Thoracic aorta (tissue), 2 donors: Measurements from ENCODE around the gene TBC1D20. TPM values are rescaled to one million over a fixed set of nuclear protein-coding genes. Genes with fewer than 3 reads are reported as not detected.

ENCODE experiments used
- ATAC-seq: fragments of 150-250 bp; one replicate; pipeline ENCODE4 v1.8.0; 2017; ENCODE audit warnings: low read depth; ENCODE audit not compliant: insufficient number of reproducible peaks, low FRiP score
- DNase-seq: peaks from one replicate; pipeline ENCODE4 v3.0.0-alpha.2; 2020; ENCODE audit warnings: low spot score
- H3K27ac ChIP-seq, 2 donors: fragments of 200-600 bp; sonication (generic); 1 replicate in 1 of 2; 2 replicates in 1 of 2; pipeline ENCODE4 v1.5.1; 2016; ENCODE audit warnings: mild to moderate bottlenecking in 2 of 2, moderate library complexity in 2 of 2
- H3K27me3 ChIP-seq: fragments of 200-600 bp; sonication (generic); replicated peaks from 2 replicates; pipeline ENCODE4 v1.6.0; 2016; ENCODE audit warnings: mild to moderate bottlenecking; ENCODE audit not compliant: insufficient read depth
- H3K36me3 ChIP-seq: fragments of 200-600 bp; sonication (generic); one replicate; pipeline ENCODE4 v1.5.1; 2016
- H3K4me1 ChIP-seq, 2 donors: fragments of 200-600 bp; sonication (generic); 1 replicate in 1 of 2; 2 replicates in 1 of 2; pipeline versions ENCODE4 v1.5.1 to v1.6.0; 2016; ENCODE audit warnings: low read depth in 2 of 2, mild to moderate bottlenecking in 1 of 2; ENCODE audit not compliant: control insufficient read depth in 1 of 2
- H3K4me3 ChIP-seq: fragments of 200-600 bp; sonication (generic); 2 replicates; pipeline ENCODE4 v1.5.1; 2016; ENCODE audit warnings: mild to moderate bottlenecking
- H3K9me3 ChIP-seq: fragments of 200-600 bp; sonication (generic); 2 replicates; pipeline ENCODE4 v1.5.1; 2016
- total RNA-seq, 2 donors: library from RNA; depleted of rRNA; stranded (reverse); fragments of >200 nt; gene quantifications; one replicate each; pipeline versions ENCODE4 v1.1.0 to v1.2.3, GENCODE V29; 2016
- TF ChIP-seq, protein P1 (sequence below): fragments of 200-600 bp; sonication (generic); IDR thresholded peaks from one replicate; pipeline ENCODE4 v1.5.1; 2019; ENCODE audit warnings: antibody characterized with exemption

The TBC1D20 gene
- total RNA-seq, 2 donors from 2014 or later, result 33.8 to 40.0 TPM

- TF ChIP-seq, protein P1, sequence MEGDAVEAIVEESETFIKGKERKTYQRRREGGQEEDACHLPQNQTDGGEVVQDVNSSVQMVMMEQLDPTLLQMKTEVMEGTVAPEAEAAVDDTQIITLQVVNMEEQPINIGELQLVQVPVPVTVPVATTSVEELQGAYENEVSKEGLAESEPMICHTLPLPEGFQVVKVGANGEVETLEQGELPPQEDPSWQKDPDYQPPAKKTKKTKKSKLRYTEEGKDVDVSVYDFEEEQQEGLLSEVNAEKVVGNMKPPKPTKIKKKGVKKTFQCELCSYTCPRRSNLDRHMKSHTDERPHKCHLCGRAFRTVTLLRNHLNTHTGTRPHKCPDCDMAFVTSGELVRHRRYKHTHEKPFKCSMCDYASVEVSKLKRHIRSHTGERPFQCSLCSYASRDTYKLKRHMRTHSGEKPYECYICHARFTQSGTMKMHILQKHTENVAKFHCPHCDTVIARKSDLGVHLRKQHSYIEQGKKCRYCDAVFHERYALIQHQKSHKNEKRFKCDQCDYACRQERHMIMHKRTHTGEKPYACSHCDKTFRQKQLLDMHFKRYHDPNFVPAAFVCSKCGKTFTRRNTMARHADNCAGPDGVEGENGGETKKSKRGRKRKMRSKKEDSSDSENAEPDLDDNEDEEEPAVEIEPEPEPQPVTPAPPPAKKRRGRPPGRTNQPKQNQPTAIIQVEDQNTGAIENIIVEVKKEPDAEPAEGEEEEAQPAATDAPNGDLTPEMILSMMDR, result peak; percentile 40
- peaks cover 26% of the 10 kb centered on the region for H3K36me3 ChIP-seq
- no peak overlapping the region for H3K4me3 ChIP-seq
- H3K27ac ChIP-seq, result no peak overlapping the region
- ATAC-seq, result no peak
- H3K9me3 ChIP-seq, result no peaks in the 10 kb centered on the region
- no peak for DNase-seq
- no peaks in the 10 kb centered on the region for H3K4me1 ChIP-seq
- H3K27me3 ChIP-seq, result no peaks in the 10 kb centered on the region
These were observed 31.1 kb downstream of the TBC1D20 start for GRCh38 chr20:431012-431904.

DNA sequence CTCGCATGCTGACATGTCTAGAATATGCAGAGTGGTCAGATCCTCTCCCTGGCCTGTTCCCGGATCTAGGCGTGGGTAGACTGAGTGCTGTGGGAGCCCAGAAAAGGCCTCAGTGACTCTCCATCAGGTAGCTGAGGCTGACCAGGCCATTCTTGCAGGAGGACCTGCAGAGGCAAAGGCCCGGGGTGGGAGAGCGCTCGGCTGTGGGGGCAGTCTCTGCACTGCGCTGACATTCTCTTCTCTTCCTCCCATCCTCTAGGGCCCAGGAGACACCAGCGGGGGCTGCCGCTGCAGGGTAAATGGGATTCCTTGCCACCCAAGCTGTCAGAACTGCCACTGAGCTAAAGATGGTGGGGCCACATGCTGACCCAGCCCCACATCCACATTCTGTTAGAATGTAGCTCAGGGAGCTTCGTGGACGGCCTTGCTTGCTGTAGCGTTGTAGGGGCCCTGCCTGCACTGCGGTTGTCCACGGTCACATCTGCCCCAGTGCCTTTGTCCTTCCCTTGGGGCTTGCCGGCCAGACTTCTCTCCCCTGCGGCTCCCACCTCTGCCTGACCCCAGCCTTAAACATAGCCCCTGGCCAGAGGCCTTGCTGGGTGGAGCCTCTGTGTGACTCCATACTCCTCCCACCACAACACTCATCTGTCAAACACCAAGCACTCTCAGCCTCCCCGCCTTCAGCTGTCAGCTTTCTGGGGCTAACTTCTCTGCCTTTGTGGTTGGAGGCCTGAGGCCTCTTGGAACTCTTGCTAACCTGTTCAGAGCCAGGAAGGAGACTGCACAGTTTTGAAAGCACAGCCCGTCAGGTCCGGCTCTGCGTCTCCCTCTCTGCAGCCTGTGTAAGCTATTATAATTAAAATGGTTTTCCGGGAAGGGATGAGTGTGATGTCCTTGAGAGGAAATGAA is 32.0 kb downstream of the TBC1D20 start:
- Histone ChIP-seq H3K36me3 (peaks cover 23% of the 10 kb centered on the region), H3K4me3 (no peak overlapping the region)
- ATAC-seq, result no peak

GRCh38 chr20:428658-429200 is 33.6 kb downstream of the TBC1D20 start:
- Histone ChIP-seq H3K4me1 (no peaks in the 10 kb centered on the region), H3K4me3 (no peak overlapping the region), H3K36me3 (peaks cover 28% of the 10 kb centered on the region), H3K27me3 (no peaks in the 10 kb centered on the region), H3K27ac (no peak overlapping the region), H3K9me3 (no peaks in the 10 kb centered on the region)
- ATAC-seq (no peak), DNase-seq (no peak)
- TF ChIP-seq, protein P1, result no peak

More for the DNA sequence above, 32.0 kb downstream of the TBC1D20 start:
- no peaks in the 10 kb centered on the region for H3K27me3 ChIP-seq
- no peak overlapping the region for H3K27ac ChIP-seq
- DNase-seq, result no peak
- TF ChIP-seq, protein P1, result no peak
- no peaks in the 10 kb centered on the region for H3K4me1 ChIP-seq
- no peaks in the 10 kb centered on the region for H3K9me3 ChIP-seq

- Histone ChIP-seq H3K27me3 (no peaks in the 10 kb centered on the region), H3K36me3 (peaks cover 32% of the 10 kb centered on the region), H3K9me3 (no peaks in the 10 kb centered on the region), H3K27ac (no peak overlapping the region), H3K4me3 (no peak overlapping the region), H3K4me1 (no peaks in the 10 kb centered on the region)
- DNase-seq, result no peak
- TF ChIP-seq, protein P1, result no peak
- no peak for ATAC-seq
These were observed 34.3 kb downstream of the TBC1D20 start for GRCh38 chr20:427849-428657.
